ENCODE data around the gene OR2AK2. TPM values are rescaled to one million over a fixed set of nuclear protein-coding genes. Genes with fewer than 3 reads are reported as not detected.
"Not testable (repeated sequence)": the region's sequence is repeated elsewhere in the genome, so short reads cannot be mapped to it uniquely, and the experiment has no call there.

OR2AK2 gene
- total RNA-seq, 1 experiment from 2014 or later, result not detected

GRCh38 chr1:247936965-247937734 is 27.9 kb upstream of the OR2AK2 start:
- H3K4me2 ChIP-seq (ENCODE audit: low read length), result not testable (repeated sequence)

GRCh38 chr1:247942624-247943023 is 22.4 kb upstream of the OR2AK2 start:
- BruUV-seq (replicated peaks), result no TSS peak
- ChIA-PET RAD21 (ENCODE audit: low non-redundant PET in 1 of 2, low total read pairs in 2 of 2, uncharacterized antibody in 2 of 2, unreplicated experiment in 2 of 2) (no interaction called here), CTCF (no interaction called here)
- TF ChIP-seq, protein P1, sequence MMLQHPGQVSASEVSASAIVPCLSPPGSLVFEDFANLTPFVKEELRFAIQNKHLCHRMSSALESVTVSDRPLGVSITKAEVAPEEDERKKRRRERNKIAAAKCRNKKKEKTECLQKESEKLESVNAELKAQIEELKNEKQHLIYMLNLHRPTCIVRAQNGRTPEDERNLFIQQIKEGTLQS (IDR thresholded peaks at IDR 0.05), result no peak
- no peak for TF ChIP-seq JUND (IDR thresholded peaks at IDR 0.05)
- no peak for TF ChIP-seq EGR1 (IDR thresholded peaks at IDR 0.05; ENCODE audit: low read depth)
- TF ChIP-seq, protein P2, sequence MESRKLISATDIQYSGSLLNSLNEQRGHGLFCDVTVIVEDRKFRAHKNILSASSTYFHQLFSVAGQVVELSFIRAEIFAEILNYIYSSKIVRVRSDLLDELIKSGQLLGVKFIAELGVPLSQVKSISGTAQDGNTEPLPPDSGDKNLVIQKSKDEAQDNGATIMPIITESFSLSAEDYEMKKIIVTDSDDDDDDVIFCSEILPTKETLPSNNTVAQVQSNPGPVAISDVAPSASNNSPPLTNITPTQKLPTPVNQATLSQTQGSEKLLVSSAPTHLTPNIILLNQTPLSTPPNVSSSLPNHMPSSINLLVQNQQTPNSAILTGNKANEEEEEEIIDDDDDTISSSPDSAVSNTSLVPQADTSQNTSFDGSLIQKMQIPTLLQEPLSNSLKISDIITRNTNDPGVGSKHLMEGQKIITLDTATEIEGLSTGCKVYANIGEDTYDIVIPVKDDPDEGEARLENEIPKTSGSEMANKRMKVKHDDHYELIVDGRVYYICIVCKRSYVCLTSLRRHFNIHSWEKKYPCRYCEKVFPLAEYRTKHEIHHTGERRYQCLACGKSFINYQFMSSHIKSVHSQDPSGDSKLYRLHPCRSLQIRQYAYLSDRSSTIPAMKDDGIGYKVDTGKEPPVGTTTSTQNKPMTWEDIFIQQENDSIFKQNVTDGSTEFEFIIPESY (IDR thresholded peaks at IDR 0.05; ENCODE audit: extremely low read depth, insufficient replicate concordance, low read length), result no peak
- no peak for TF ChIP-seq ZNF274 (IDR thresholded peaks at IDR 0.05; ENCODE audit: low read depth, low read length)
- no peak for TF ChIP-seq ELF1 (IDR thresholded peaks at IDR 0.05; ENCODE audit: borderline replicate concordance, low read depth)
- TF ChIP-seq TCF7L2 (IDR thresholded peaks at IDR 0.05; ENCODE audit: borderline replicate concordance, extremely low read depth, insufficient read depth, insufficient read length), result no peak

More at GRCh38 chr1:247936965-247937734, 27.9 kb upstream of the OR2AK2 start:
- H3K9me3 ChIP-seq (ENCODE audit: control insufficient read depth in 1 of 2, insufficient read depth in 1 of 2, low read depth in 1 of 2, low read length in 2 of 2); H3K9me2 ChIP-seq (ENCODE audit: insufficient read depth); H3K36me3 ChIP-seq (ENCODE audit: control insufficient read depth in 1 of 2, insufficient read depth in 2 of 2, low read length in 2 of 2); RAD21 ChIA-PET (ENCODE audit: low non-redundant PET in 1 of 2, low total read pairs in 2 of 2, uncharacterized antibody in 2 of 2, unreplicated experiment in 2 of 2); H3K4me1 ChIP-seq (ENCODE audit: control insufficient read depth in 1 of 2, insufficient read depth in 2 of 2, low read length in 2 of 2); BruUV-seq (replicated peaks); H4K20me1 ChIP-seq (ENCODE audit: insufficient read depth); H2AFZ ChIP-seq (ENCODE audit: low read depth, low read length, poor library complexity, severe bottlenecking); H3K4me3 ChIP-seq (replicated peaks in 1 of 2; ENCODE audit: low read depth in 1 of 2, low read length in 2 of 2); H3K27ac ChIP-seq (ENCODE audit: low read depth, low read length); intact Hi-C loops (cut with micrococcal nuclease); H3K9ac ChIP-seq (ENCODE audit: low read length); POLR2A ChIA-PET; CTCF ChIA-PET; H3K27me3 ChIP-seq (ENCODE audit: insufficient read depth, low read length); H3K79me2 ChIP-seq (ENCODE audit: insufficient read depth, low read length): not testable (repeated sequence)
- TF ChIP-seq CTCF (IDR thresholded peaks at IDR 0.05 in 2 of 3, conservative IDR thresholded peaks at IDR 0.05 in 1 of 3; ENCODE audit: borderline replicate concordance in 1 of 3, insufficient read depth in 1 of 3, low read depth in 2 of 3, low read length in 2 of 3), result peak; percentile 20 to 54 (median 45); a peak in 5 of 6 replicates
- ATAC-seq (peak; percentile 81), DNase-seq (ENCODE audit: low read depth, low spot score) (peak; percentile 3)

More at GRCh38 chr1:247942624-247943023, 22.4 kb upstream of the OR2AK2 start:
- H3K4me2 ChIP-seq (ENCODE audit: low read length), result no peak overlapping the region
- H3K79me2 ChIP-seq (ENCODE audit: insufficient read depth, low read length), result no peaks in the 10 kb centered on the region
- intact Hi-C loops (cut with micrococcal nuclease), result no loop called here
- DNase-seq (ENCODE audit: low read depth, low spot score) (no peak), ATAC-seq (no peak)
- H3K36me3 ChIP-seq (ENCODE audit: control insufficient read depth in 1 of 2, insufficient read depth in 2 of 2, low read length in 2 of 2), result no peaks in the 10 kb centered on the region
- H3K9me2 ChIP-seq (ENCODE audit: insufficient read depth), result no peaks in the 10 kb centered on the region
- no peaks in the 10 kb centered on the region for H3K4me1 ChIP-seq (ENCODE audit: control insufficient read depth in 1 of 2, insufficient read depth in 2 of 2, low read length in 2 of 2)
- POLR2A ChIA-PET, result no interaction called here
- no peaks in the 10 kb centered on the region for H4K20me1 ChIP-seq (ENCODE audit: insufficient read depth)
- H3K27ac ChIP-seq (ENCODE audit: low read depth, low read length), result no peak overlapping the region
- no peak overlapping the region for H3K9ac ChIP-seq (ENCODE audit: low read length)
- no peak overlapping the region for H2AFZ ChIP-seq (ENCODE audit: low read depth, low read length, poor library complexity, severe bottlenecking)
- no peak overlapping the region for H3K4me3 ChIP-seq (replicated peaks in 1 of 2; ENCODE audit: low read depth in 1 of 2, low read length in 2 of 2)
- H3K9me3 ChIP-seq (ENCODE audit: control insufficient read depth in 1 of 2, insufficient read depth in 1 of 2, low read depth in 1 of 2, low read length in 2 of 2), result no peaks in the 10 kb centered on the region; a peak in 2 of 4 replicates
- no peaks in the 10 kb centered on the region for H3K27me3 ChIP-seq (ENCODE audit: insufficient read depth, low read length)
